MG63 (cell line): ENCODE results near the gene RAB3C. TPM values are rescaled to one million over a fixed set of nuclear protein-coding genes. Genes with fewer than 3 reads are reported as not detected.
A peak's percentile ranks its signal among the peaks of the same experiment; 100 is the strongest.

Experiments
- DNase-seq: peaks from one replicate; pipeline ENCODE4 v3.0.0-alpha.2; 2020
- H3K27me3 ChIP-seq: fragments of 250-450 bp; sonication (Bioruptor Pico); 2 replicates; pipeline ENCODE4 v1.5.1; 2020; ENCODE audit warnings: mild to moderate bottlenecking, moderate library complexity
- H3K36me3 ChIP-seq: fragments of 250-450 bp; sonication (Bioruptor Pico); 2 replicates; pipeline ENCODE4 v1.5.1; 2020; ENCODE audit warnings: mild to moderate bottlenecking, moderate library complexity
- H3K4me3 ChIP-seq: fragments of 250-450 bp; sonication (Bioruptor Pico); 2 replicates; pipeline ENCODE4 v1.5.1; 2020; ENCODE audit warnings: mild to moderate bottlenecking, moderate library complexity
- H3K9me3 ChIP-seq: fragments of 250-450 bp; sonication (Bioruptor Pico); 2 replicates; pipeline ENCODE4 v1.5.1; 2020; ENCODE audit warnings: mild to moderate bottlenecking, moderate library complexity
- total RNA-seq: library from RNA; depleted of rRNA; stranded (reverse); fragments of >200 nt; shearing (Covaris generic); gene quantifications from 2 replicates; pipeline ENCODE4 v1.2.3, GENCODE V29; 2014; ENCODE audit warnings: low replicate concordance

The RAB3C gene
- total RNA-seq, 1 experiment from 2014 or later = not detected

DNA sequence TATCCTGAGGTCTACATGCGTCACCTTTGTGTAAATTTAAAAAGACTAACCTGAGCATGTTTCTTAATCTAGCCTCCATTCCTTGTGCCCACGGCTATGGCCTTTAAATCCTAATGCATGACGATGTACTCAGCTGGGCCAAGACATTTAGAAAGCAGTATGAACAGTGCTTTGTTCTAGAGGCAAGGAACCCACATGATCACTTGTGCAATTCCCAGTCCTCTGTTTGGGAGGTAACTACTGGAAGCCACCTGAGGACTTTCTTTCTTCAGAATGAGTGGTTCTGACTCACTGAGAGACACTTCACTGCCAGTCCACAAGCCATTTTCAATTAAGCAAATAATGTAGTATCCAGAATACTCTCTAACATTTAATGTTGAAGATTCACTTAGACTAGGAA, 181.3 kb downstream of the RAB3C start:
- Histone ChIP-seq H3K4me3 (no peak overlapping the region), H3K36me3 (no peaks in the 10 kb centered on the region), H3K9me3 (no peaks in the 10 kb centered on the region), H3K27me3 (no peaks in the 10 kb centered on the region; the same call in 1 of the 2 replicates)
- no peak for DNase-seq

- H3K27me3 ChIP-seq = no peaks in the 10 kb centered on the region; the same call in 1 of the 2 replicates
- no peak for DNase-seq
- H3K9me3 ChIP-seq = no peaks in the 10 kb centered on the region
- no peaks in the 10 kb centered on the region for H3K36me3 ChIP-seq
- no peak overlapping the region for H3K4me3 ChIP-seq
These were observed 182.2 kb downstream of the RAB3C start for GRCh38 chr5:58765058-58765457.

DNA sequence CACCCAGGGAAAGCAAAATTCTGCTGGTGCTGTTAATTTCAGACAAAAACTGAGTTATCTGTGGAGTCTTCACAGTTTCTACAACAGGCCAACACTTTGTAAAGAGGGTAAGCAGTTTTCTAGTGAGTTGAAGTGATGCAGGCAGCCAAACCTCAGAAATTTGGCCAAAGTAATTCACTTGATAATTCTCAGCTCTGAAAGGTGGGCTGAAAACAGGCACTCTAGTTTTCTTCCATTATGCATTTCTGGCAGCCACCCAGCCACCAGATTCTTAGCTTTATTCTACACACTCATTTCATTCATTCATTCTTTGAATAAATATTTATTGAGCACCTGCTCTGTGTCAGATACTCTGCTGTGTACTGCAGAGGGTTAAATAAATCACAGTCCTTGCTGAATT, 184.2 kb downstream of the RAB3C start:
- H3K4me3 ChIP-seq = no peak overlapping the region
- no peaks in the 10 kb centered on the region for H3K36me3 ChIP-seq
- H3K9me3 ChIP-seq = no peaks in the 10 kb centered on the region
- DNase-seq = no peak
- peaks cover 2% of the 10 kb centered on the region; the same call in 1 of the 2 replicates for H3K27me3 ChIP-seq

DNA sequence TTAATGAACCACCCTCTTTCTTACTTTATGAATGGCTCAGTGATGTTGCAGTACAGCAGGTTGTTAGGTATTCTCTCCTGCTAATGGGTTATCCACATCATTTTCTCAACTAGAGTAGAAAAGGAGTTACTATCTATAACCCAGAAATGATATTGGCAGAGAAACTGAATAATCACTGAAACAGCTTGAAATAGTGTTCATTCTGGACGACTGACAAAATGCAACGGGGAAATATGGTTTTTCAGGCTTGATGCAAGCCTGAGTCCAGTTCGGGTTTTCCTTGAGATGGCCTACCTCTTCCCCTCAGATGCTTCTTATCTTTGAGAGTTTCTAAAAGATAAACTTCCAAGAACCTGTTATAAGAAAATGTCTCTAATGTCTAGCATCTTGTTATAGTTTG, 187.3 kb downstream of the RAB3C start:
- no peaks in the 10 kb centered on the region for H3K36me3 ChIP-seq
- H3K27me3 ChIP-seq = peaks cover 5% of the 10 kb centered on the region
- H3K9me3 ChIP-seq = no peaks in the 10 kb centered on the region
- DNase-seq = no peak
- no peak overlapping the region for H3K4me3 ChIP-seq

- no peaks in the 10 kb centered on the region for H3K36me3 ChIP-seq
- no peaks in the 10 kb centered on the region for H3K9me3 ChIP-seq
- H3K27me3 ChIP-seq = peaks cover 5% of the 10 kb centered on the region
- H3K4me3 ChIP-seq = no peak overlapping the region
- DNase-seq = no peak
These were observed 188.9 kb downstream of the RAB3C start for GRCh38 chr5:58771796-58772195.

DNA sequence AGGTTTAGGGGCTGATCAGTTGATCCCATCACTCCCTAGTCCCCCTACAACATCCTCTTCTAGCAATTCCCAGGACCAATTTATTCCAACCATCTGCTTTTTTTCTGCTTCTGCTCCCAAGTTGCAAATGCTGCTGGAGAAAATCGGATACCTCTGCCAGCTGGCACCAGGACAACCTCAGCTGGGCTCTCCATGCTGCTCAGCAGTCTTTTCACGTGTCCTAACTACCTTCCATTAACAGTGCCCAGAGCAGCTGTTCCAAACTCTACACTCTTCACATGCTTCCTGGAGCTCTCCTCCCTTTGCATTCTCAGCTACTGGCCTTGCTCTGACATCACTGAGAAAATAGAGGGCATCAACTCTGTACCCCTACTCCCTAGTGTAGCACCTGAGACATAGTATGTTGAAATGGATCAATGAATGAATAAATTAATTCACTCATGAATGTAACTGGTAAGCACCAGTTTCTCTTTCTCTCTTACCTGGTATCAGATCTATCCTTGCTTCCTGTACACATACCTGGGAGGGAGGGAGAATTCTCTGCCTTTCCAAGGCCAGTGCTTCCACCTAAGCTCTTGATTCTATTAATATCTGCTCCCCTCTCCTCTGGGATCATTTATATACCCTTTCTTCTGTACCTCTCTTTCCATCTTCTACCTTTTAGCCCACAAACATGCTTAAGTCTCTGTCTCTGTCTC, 191.0 kb downstream of the RAB3C start:
- Histone ChIP-seq H3K27me3 (peaks cover 5% of the 10 kb centered on the region; the same call in 1 of the 2 replicates), H3K9me3 (no peaks in the 10 kb centered on the region), H3K4me3 (no peak overlapping the region), H3K36me3 (no peaks in the 10 kb centered on the region)
- DNase-seq = peak; percentile 5

DNA sequence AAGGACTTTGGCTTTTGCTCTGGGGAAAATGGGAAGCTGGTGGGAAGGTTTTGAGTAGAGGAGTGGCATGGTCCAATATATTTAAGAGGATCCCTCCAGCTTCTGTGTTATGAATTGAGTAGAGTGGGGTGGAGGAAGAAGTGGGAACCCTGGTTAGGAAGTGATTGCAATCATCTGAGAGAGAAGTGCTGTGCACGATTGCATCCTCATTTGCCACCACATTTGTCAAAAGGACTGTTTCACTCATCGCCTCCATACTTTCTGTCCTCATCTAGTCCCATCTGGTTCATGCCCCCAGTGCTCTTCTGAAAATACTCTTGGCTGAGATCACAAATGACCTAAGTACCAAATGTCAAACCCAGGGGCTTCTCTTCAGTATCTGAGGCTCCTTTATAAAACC, 192.1 kb downstream of the RAB3C start:
- no peak for DNase-seq
- Histone ChIP-seq H3K36me3 (no peaks in the 10 kb centered on the region), H3K27me3 (peaks cover 5% of the 10 kb centered on the region; the same call in 1 of the 2 replicates), H3K4me3 (no peak overlapping the region), H3K9me3 (no peaks in the 10 kb centered on the region)

DNA sequence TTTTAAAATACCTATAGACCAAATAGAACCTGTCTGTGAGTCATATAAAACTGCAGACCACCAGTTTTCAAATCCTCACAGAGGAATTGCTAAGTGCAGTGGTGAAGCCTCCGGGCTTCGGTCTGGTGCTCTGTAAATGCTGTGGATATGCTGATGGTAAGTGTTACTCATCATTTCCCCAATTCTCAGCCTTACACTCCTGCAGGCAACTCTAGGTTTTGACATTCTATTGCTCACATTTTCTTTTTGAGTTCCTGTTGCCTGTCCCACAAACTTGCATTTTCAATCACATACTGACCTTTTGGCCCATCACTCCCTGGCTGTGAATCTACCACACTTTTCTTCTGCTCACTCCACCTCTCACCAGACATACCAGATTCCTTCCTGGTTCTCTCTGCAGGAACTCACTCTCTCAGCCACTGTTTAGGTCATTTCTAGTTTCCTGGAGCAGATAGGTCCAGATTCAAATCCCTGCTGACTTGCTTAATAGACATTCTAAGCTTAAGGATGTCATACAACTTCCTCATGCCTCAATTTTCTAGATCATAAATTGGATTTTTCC, 192.9 kb downstream of the RAB3C start:
- no peak for DNase-seq
- Histone ChIP-seq H3K36me3 (no peaks in the 10 kb centered on the region), H3K4me3 (no peak overlapping the region), H3K27me3 (peaks cover 5% of the 10 kb centered on the region; the same call in 1 of the 2 replicates), H3K9me3 (no peaks in the 10 kb centered on the region)

GRCh38 chr5:58776559-58776958, 193.7 kb downstream of the RAB3C start:
- no peak for DNase-seq
- Histone ChIP-seq H3K27me3 (peaks cover 5% of the 10 kb centered on the region; the same call in 1 of the 2 replicates), H3K36me3 (no peaks in the 10 kb centered on the region), H3K4me3 (no peak overlapping the region), H3K9me3 (no peaks in the 10 kb centered on the region)

- no peak overlapping the region for H3K4me3 ChIP-seq
- peaks cover 2% of the 10 kb centered on the region; the same call in 1 of the 2 replicates for H3K27me3 ChIP-seq
- DNase-seq = no peak
- H3K36me3 ChIP-seq = no peaks in the 10 kb centered on the region
- H3K9me3 ChIP-seq = no peaks in the 10 kb centered on the region
These were observed 196.0 kb downstream of the RAB3C start for GRCh38 chr5:58778888-58779287.

- Histone ChIP-seq H3K4me3 (no peak overlapping the region), H3K27me3 (peaks cover 7% of the 10 kb centered on the region), H3K36me3 (no peaks in the 10 kb centered on the region), H3K9me3 (no peaks in the 10 kb centered on the region)
- no peak for DNase-seq
These were observed 203.2 kb downstream of the RAB3C start for GRCh38 chr5:58786035-58786434.

DNA sequence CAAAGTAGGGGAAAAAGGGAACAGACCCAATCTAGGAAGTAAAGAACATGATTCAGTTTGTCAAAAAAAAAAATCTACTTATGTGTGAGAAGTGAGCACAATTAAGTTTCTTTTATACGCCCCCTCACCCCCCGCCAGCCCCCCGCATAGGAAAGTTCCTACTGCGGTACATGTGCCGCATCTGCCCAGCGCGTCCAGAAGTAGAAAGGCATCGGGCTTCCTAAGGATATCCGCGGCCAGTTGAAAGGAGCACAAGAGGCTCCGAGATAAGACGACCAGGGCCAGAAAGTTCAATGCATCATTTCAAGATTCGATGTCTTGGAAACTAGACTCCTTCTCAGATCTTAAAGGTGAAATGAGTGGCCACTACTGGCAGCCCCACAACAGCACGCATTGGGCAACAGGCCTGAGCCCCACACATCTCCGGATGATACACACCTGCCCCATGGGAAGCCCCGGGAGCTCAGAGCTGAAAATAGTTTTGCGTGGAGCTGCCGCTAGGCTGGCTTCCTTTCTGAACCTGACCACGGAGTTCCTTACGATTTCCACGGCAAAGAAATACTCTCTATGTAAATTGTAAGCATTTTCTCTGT, 203.9 kb downstream of the RAB3C start:
- Histone ChIP-seq H3K9me3 (no peaks in the 10 kb centered on the region), H3K4me3 (no peak overlapping the region), H3K27me3 (peaks cover 9% of the 10 kb centered on the region), H3K36me3 (no peaks in the 10 kb centered on the region)
- DNase-seq = no peak

GRCh38 chr5:58787987-58788386, 205.1 kb downstream of the RAB3C start:
- H3K27me3 ChIP-seq = peaks cover 9% of the 10 kb centered on the region
- no peaks in the 10 kb centered on the region for H3K9me3 ChIP-seq
- no peak for DNase-seq
- H3K4me3 ChIP-seq = no peak overlapping the region
- no peaks in the 10 kb centered on the region for H3K36me3 ChIP-seq

DNA sequence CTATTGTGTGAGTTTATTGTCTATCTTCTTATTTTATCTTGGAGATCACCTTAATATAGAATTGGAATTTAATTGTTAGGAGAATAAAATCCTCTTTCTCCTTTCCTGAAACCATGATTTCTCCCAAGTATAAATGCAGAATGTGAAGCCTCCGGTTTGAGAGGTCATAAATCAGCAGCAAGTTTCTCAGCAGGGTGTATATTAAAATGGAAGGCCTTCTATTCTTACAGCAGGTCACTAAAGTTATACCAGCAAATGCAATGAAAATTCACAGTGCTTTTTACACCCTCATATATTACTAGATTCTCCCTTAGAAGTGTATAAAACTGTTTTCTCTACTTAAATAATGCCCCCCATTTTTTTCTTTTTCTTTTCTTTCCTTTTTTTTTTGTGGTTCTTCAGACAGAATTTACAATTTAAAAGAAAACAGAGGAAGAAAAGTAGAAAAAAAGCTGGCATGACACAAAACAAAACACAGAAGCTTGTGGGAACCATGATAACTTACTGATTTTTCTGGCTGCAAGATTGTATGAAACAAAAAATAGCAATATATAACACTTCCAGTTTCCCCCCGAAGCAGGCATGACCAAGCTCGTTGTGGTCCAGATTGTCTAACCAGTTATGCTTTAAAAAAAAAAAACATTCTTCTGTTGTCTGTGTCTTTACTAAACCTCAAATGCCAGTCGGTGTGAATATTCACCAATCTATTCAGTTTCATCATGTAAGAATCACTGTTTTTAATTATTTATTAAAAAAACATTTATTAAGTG, 211.2 kb downstream of the RAB3C start:
- Histone ChIP-seq H3K27me3 (peaks cover 3% of the 10 kb centered on the region; the same call in 1 of the 2 replicates), H3K36me3 (no peaks in the 10 kb centered on the region), H3K4me3 (no peak overlapping the region), H3K9me3 (no peaks in the 10 kb centered on the region)
- DNase-seq = no peak

- no peak for DNase-seq
- no peaks in the 10 kb centered on the region for H3K9me3 ChIP-seq
- H3K27me3 ChIP-seq = peaks cover 3% of the 10 kb centered on the region; the same call in 1 of the 2 replicates
- no peak overlapping the region for H3K4me3 ChIP-seq
- no peaks in the 10 kb centered on the region for H3K36me3 ChIP-seq
These were observed 212.0 kb downstream of the RAB3C start for GRCh38 chr5:58794875-58795274.

DNA sequence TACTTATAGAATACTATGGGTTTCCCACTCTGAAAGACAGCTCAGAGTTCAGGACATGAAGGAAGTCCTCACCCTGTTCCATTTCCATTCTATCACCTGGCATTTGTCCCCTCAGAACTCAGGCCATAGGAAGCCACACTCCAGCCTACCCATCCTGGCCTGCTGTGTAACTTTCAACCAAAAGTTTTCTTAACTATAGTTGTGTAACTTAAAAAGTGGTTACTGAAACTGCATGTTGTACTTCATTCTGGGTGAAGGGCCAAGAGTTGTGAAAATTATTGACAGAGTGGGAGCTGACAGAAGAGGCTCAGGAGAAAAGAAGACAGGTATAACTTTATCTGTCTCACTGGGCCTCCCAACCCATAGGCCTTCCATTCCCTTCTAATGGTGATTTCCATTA, 212.5 kb downstream of the RAB3C start:
- Histone ChIP-seq H3K27me3 (peaks cover 3% of the 10 kb centered on the region; the same call in 1 of the 2 replicates), H3K36me3 (no peaks in the 10 kb centered on the region), H3K9me3 (no peaks in the 10 kb centered on the region), H3K4me3 (no peak overlapping the region)
- DNase-seq = no peak

DNA sequence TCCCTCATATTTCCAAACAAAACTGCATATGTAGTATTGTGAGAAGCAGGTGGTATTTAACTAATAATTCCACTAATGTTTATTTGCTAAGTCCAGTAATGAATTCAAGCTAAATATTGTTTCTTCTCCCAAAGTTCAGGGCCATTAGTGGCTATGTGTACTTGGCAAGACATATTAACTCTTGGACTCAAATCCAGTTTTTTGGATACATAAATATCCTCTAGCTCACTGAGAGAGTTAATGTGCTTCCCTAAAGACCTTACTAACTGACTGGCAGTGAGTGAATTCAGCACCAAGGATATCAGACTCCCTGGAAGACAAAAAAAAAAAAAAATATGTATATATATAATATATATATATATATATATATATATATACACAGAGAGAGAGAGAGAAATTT, 214.1 kb downstream of the RAB3C start:
- no peak for DNase-seq
- H3K27me3 ChIP-seq = no peaks in the 10 kb centered on the region
- H3K9me3 ChIP-seq = no peaks in the 10 kb centered on the region
- no peak overlapping the region for H3K4me3 ChIP-seq
- H3K36me3 ChIP-seq = no peaks in the 10 kb centered on the region
